GM12873 (cell line): Measurements from ENCODE around the gene SLC25A4.

Source experiments
- CTCF ChIP-seq: IDR thresholded peaks from 2 replicates; pipeline ENCODE4 v1.5.1; 2012; ENCODE audit warnings: low read depth, mild to moderate bottlenecking, moderate library complexity, low read length, control low read depth; ENCODE audit not compliant: insufficient read depth; ENCODE audit errors: missing control alignments

The SLC25A4 gene

GRCh38 chr4:185124006-185124405 lies 19.1 kb upstream of the SLC25A4 start:
- TF ChIP-seq CTCF: no peak

GRCh38 chr4:185127021-185127925 lies 15.8 kb upstream of the SLC25A4 start:
- no peak for TF ChIP-seq CTCF

GRCh38 chr4:185128272-185129119 lies 14.6 kb upstream of the SLC25A4 start:
- peak; percentile 36 for TF ChIP-seq CTCF

GRCh38 chr4:185134307-185134869 lies 8.7 kb upstream of the SLC25A4 start:
- TF ChIP-seq CTCF: peak; percentile 65

- no peak for TF ChIP-seq CTCF
Observed at GRCh38 chr4:185137233-185137925, 5.7 kb upstream of the SLC25A4 start.

GRCh38 chr4:185138161-185138560 lies 4.9 kb upstream of the SLC25A4 start:
- no peak for TF ChIP-seq CTCF

- no peak for TF ChIP-seq CTCF
Observed at GRCh38 chr4:185139736-185140135, 3.3 kb upstream of the SLC25A4 start.
